Measurements from ENCODE around the gene ZNF219. TPM values are rescaled to one million over a fixed set of nuclear protein-coding genes. Genes with fewer than 3 reads are reported as not detected.
A peak's percentile ranks its signal among the peaks of the same experiment; 100 is the strongest.

Gene ZNF219
- total RNA-seq, 1 experiment from 2014 or later = 16.6 TPM

DNA sequence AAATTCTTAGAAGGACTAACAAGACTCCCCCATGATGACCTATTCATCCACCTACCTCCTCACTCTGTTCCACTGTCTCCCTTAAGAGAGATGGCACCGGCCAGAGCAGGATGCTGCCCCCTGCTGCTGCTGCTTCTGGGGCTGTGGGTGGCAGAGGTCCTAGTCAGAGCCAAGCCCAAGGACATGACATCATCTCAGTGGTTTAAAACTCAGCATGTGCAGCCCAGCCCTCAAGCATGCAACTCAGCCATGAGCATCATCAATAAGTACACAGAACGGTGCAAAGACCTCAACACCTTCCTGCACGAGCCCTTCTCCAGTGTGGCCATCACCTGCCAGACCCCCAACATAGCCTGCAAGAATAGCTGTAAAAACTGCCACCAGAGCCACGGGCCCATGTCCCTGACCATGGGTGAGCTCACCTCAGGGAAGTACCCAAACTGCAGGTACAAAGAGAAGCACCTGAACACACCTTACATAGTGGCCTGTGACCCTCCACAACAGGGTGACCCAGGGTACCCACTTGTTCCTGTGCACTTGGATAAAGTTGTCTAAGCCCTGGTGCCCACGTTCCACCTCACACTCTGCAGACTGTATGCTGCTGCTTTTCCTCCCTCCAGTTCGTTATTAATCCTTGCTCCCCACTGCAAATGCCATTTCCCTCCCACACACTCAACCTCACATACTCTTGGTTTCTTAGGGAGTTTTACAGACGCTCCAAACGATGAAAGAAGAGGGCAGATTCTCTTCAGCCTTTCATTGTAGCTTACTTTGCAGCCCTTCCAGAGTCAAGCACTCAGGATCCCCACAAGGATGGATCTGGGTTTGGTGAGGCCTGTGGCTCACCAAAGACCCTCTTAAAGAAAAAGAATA is 40.4 kb downstream of the ZNF219 start, which contains the start of gene RNASE8:
Gene RNASE8 (plus strand): TSS at position 20 of the 873 bp plus-strand sequence. CDS start 71 bp downstream, at position 91.
- Histone ChIP-seq H2AFZ (ENCODE audit: low read depth, low read length, poor library complexity, severe bottlenecking) (no peak within 1 kb of the TSS), H3K27ac (ENCODE audit: low read depth, low read length) (no peak within 1 kb of the TSS), H3K36me3 (ENCODE audit: control insufficient read depth in 1 of 2, insufficient read depth in 2 of 2, low read length in 2 of 2) (no peaks in the 10 kb centered on the region), H3K9me2 (ENCODE audit: insufficient read depth) (no peaks in the 10 kb centered on the region), H3K9ac (ENCODE audit: low read length) (no peak within 1 kb of the TSS), H3K9me3 (ENCODE audit: control insufficient read depth in 1 of 2, insufficient read depth in 1 of 2, low read depth in 1 of 2, low read length in 2 of 2) (no peaks in the 10 kb centered on the region), H3K27me3 (ENCODE audit: insufficient read depth, low read length) (peaks cover 5% of the 10 kb centered on the region), H3K4me3 (replicated peaks in 1 of 2; ENCODE audit: low read depth in 1 of 2, low read length in 2 of 2) (no peak within 1 kb of the TSS), H3K4me2 (ENCODE audit: low read length) (no peak within 1 kb of the TSS), H4K20me1 (ENCODE audit: insufficient read depth) (no peaks in the 10 kb centered on the region), H3K79me2 (ENCODE audit: insufficient read depth, low read length) (no peaks in the 10 kb centered on the region), H3K4me1 (ENCODE audit: control insufficient read depth in 1 of 2, insufficient read depth in 2 of 2, low read length in 2 of 2) (no peaks in the 10 kb centered on the region)
- no peak for DNase-seq (ENCODE audit: low read depth, low spot score)
- BruUV-seq (replicated peaks) = no TSS peak
- RAD21 ChIA-PET (ENCODE audit: low non-redundant PET in 1 of 2, low total read pairs in 2 of 2, uncharacterized antibody in 2 of 2, unreplicated experiment in 2 of 2) = no interaction called here
- CTCF ChIA-PET = interaction anchor here (1.4 kb wide), 1 partner anchor 43 kb away, joined by 4 read pairs; no protein-coding TSS in a partner anchor
- intact Hi-C loops (cut with micrococcal nuclease) = no loop called here
- POLR2A ChIA-PET = no interaction called here
- peak; percentile 72 for ATAC-seq
- TF ChIP-seq YY1 (IDR thresholded peaks at IDR 0.05; ENCODE audit: extremely low read depth, insufficient replicate concordance, low read depth, low read length) = no peak
- TF ChIP-seq, protein P1, sequence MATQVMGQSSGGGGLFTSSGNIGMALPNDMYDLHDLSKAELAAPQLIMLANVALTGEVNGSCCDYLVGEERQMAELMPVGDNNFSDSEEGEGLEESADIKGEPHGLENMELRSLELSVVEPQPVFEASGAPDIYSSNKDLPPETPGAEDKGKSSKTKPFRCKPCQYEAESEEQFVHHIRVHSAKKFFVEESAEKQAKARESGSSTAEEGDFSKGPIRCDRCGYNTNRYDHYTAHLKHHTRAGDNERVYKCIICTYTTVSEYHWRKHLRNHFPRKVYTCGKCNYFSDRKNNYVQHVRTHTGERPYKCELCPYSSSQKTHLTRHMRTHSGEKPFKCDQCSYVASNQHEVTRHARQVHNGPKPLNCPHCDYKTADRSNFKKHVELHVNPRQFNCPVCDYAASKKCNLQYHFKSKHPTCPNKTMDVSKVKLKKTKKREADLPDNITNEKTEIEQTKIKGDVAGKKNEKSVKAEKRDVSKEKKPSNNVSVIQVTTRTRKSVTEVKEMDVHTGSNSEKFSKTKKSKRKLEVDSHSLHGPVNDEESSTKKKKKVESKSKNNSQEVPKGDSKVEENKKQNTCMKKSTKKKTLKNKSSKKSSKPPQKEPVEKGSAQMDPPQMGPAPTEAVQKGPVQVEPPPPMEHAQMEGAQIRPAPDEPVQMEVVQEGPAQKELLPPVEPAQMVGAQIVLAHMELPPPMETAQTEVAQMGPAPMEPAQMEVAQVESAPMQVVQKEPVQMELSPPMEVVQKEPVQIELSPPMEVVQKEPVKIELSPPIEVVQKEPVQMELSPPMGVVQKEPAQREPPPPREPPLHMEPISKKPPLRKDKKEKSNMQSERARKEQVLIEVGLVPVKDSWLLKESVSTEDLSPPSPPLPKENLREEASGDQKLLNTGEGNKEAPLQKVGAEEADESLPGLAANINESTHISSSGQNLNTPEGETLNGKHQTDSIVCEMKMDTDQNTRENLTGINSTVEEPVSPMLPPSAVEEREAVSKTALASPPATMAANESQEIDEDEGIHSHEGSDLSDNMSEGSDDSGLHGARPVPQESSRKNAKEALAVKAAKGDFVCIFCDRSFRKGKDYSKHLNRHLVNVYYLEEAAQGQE (IDR thresholded peaks at IDR 0.05; ENCODE audit: low read depth) = no peak
- TF ChIP-seq EZH2 (IDR thresholded peaks at IDR 0.05) = no peak
- TF ChIP-seq, protein P2, sequence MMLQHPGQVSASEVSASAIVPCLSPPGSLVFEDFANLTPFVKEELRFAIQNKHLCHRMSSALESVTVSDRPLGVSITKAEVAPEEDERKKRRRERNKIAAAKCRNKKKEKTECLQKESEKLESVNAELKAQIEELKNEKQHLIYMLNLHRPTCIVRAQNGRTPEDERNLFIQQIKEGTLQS (IDR thresholded peaks at IDR 0.05) = no peak
- no peak for TF ChIP-seq CEBPB (IDR thresholded peaks at IDR 0.05; ENCODE audit: low read depth)
- TF ChIP-seq, protein P3, sequence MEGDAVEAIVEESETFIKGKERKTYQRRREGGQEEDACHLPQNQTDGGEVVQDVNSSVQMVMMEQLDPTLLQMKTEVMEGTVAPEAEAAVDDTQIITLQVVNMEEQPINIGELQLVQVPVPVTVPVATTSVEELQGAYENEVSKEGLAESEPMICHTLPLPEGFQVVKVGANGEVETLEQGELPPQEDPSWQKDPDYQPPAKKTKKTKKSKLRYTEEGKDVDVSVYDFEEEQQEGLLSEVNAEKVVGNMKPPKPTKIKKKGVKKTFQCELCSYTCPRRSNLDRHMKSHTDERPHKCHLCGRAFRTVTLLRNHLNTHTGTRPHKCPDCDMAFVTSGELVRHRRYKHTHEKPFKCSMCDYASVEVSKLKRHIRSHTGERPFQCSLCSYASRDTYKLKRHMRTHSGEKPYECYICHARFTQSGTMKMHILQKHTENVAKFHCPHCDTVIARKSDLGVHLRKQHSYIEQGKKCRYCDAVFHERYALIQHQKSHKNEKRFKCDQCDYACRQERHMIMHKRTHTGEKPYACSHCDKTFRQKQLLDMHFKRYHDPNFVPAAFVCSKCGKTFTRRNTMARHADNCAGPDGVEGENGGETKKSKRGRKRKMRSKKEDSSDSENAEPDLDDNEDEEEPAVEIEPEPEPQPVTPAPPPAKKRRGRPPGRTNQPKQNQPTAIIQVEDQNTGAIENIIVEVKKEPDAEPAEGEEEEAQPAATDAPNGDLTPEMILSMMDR (IDR thresholded peaks at IDR 0.05 in 2 of 3, conservative IDR thresholded peaks at IDR 0.05 in 1 of 3; ENCODE audit: borderline replicate concordance in 1 of 3, insufficient read depth in 1 of 3, low read depth in 2 of 3, low read length in 2 of 3) = peak in 2 of 3 experiments; percentile 27 to 36; a peak in 3 of 6 replicates
- no peak for TF ChIP-seq ZFX (IDR thresholded peaks at IDR 0.05)
- no peak for TF ChIP-seq ELF1 (IDR thresholded peaks at IDR 0.05; ENCODE audit: borderline replicate concordance, low read depth)
- TF ChIP-seq EGR1 (IDR thresholded peaks at IDR 0.05; ENCODE audit: low read depth) = no peak

All from HCT116 (cell line).